IPS DF 6.9 (cell line): ENCODE results near the gene C1QTNF4.
A peak's percentile ranks its signal among the peaks of the same experiment; 100 is the strongest.
"Not testable (repeated sequence)": the region's sequence is repeated elsewhere in the genome, so short reads cannot be mapped to it uniquely, and the experiment has no call there.

Experiments used
- DNase-seq: peaks from one replicate; pipeline ENCODE4 v3.0.0-alpha.2; 2013; ENCODE audit warnings: low read depth, low spot score
- H3K27ac ChIP-seq: one replicate; pipeline ENCODE4 v1.5.1; 2013; ENCODE audit warnings: low read length, control low read depth
- H3K27me3 ChIP-seq: 2 replicates; pipeline ENCODE4 v1.6.1; 2013; ENCODE audit warnings: mild to moderate bottlenecking, low read length; ENCODE audit not compliant: control insufficient read depth, insufficient read depth
- H3K36me3 ChIP-seq: 2 replicates; pipeline ENCODE4 v1.6.1; 2013; ENCODE audit warnings: low read length; ENCODE audit not compliant: control insufficient read depth, insufficient read depth
- H3K4me1 ChIP-seq: 2 replicates; pipeline ENCODE4 v1.6.1; 2013; ENCODE audit warnings: low read length; ENCODE audit not compliant: control insufficient read depth, insufficient read depth
- H3K4me3 ChIP-seq: 2 replicates; pipeline ENCODE4 v1.5.1; 2013; ENCODE audit warnings: mild to moderate bottlenecking, low read length
- H3K9me3 ChIP-seq: 2 replicates; pipeline ENCODE4 v1.6.1; 2013; ENCODE audit warnings: low read length, inconsistent platforms; ENCODE audit not compliant: control insufficient read depth, insufficient read depth
- WGBS: extraction: QIAGEN DNeasy Blood & Tissue Kit; methylation state at CpG from one replicate; pipeline ENCODE4 v1.1.7; 2013; ENCODE audit warnings: mixed read lengths, missing lambda C conversion rate; ENCODE audit not compliant: insufficient read length, insufficient coverage; 5-methylcytosine and 5-hydroxymethylcytosine counted together

The C1QTNF4 gene

DNA sequence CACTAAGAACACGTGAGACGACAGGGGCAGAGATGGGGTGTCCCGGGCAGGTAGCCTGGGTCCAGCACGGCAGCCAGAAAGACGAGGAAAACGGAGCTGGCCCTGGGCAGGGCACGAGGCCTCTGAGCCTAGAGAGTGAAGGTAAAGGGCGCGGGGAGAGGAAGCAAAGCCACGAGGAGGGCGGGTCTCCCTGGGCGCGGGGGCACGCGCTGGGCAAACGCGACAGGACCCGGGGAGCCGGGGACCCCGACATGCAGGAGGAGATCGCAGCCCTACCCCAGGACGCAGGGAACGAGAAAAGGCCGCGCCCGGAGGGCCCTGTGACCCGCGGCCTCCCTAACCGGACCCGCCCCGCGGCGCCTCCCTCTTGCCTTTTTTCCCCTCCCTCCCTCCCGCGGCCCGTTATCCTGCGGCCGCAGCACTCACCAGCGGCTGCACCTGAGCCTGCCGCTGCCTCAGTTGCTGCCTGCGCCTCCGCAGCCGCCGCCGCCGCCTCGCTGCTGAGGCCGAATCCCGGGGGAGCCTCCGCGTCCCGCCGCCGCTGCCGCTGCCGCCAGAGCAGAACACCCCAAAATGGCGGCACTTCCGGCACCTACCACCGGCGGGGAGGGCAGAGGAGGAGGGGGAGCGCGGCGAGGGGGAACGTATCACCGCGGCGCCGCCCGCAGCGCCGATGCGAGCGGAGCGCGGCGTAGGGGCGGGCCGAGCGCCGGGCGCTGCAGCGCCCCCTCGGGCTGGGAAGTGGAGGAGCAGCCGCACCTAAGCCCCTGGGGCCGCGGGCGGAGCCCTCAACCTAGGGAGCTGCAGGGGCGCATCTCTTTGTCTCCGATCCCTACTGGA, 41.4 kb downstream of the C1QTNF4 start, which contains the start of gene CELF1:
TSS of gene CELF1 (minus strand) at position 567 of the 840 bp plus-strand sequence. CDS start 53,609 bp downstream, outside the sequence.
- WGBS, result no CpG with 5 or more reads among the region's 89 CpGs
- H3K27me3 ChIP-seq, result no peaks in the 10 kb centered on the region
- H3K36me3 ChIP-seq, result no peaks in the 10 kb centered on the region
- H3K9me3 ChIP-seq, result no peaks in the 10 kb centered on the region
- peak within 1 kb of the TSS; percentile 85 for H3K4me3 ChIP-seq
- no peaks in the 10 kb centered on the region for H3K4me1 ChIP-seq
- DNase-seq, result peak; percentile 61
- no peak within 1 kb of the TSS for H3K27ac ChIP-seq

DNA sequence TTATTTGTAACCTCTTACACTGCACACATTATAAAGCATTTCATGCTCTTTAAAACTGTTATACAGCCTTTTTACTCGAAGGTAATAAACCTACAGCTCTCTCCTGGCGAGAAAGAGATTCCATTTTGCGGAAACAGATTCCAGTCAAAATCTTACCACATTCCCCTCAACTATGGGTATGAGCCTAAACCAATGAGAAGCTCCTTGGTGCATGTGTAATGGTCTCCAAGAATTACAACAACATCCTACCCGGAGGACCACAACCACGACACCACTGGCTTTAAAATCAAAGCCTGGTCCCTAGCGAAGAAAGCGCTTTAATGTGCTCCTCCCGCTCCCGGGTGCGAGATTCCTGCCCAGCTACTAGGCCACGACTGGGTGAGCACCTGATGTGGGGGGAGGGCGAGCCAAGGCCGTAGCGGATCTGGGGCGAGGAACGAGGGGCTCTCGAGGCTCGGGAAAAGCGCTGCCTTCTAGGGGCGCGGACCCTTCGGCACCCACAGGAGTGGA, 42.1 kb downstream of the C1QTNF4 start:
- no peak for DNase-seq
- peak overlapping the region; percentile 85 for H3K4me3 ChIP-seq
- H3K27me3 ChIP-seq, result no peaks in the 10 kb centered on the region
- H3K27ac ChIP-seq, result no peak overlapping the region
- WGBS, result no CpG with 5 or more reads among the region's 22 CpGs
- H3K4me1 ChIP-seq, result no peaks in the 10 kb centered on the region
- no peaks in the 10 kb centered on the region for H3K36me3 ChIP-seq
- H3K9me3 ChIP-seq, result no peaks in the 10 kb centered on the region

DNA sequence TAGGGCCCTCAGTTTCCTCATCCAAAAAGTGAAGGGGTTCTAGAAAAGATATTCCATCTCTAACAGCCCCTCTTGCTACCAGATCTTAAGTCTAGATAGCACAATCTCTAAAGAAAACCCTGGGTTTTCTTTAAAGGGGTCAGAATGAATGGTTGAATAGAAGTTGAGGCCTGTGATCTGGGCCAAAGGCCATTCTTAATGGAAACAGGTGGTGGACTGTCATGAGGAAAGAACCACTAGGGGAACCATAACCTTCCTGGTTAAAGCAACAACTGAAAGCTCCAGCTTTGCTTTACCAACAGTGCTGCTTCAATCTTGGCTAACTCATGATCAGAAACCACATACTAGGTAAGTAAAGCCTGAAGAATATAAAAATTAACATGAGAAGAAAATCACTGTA, 43.1 kb downstream of the C1QTNF4 start:
- no peak overlapping the region for H3K4me3 ChIP-seq
- H3K27me3 ChIP-seq, result no peaks in the 10 kb centered on the region
- no peak for DNase-seq

DNA sequence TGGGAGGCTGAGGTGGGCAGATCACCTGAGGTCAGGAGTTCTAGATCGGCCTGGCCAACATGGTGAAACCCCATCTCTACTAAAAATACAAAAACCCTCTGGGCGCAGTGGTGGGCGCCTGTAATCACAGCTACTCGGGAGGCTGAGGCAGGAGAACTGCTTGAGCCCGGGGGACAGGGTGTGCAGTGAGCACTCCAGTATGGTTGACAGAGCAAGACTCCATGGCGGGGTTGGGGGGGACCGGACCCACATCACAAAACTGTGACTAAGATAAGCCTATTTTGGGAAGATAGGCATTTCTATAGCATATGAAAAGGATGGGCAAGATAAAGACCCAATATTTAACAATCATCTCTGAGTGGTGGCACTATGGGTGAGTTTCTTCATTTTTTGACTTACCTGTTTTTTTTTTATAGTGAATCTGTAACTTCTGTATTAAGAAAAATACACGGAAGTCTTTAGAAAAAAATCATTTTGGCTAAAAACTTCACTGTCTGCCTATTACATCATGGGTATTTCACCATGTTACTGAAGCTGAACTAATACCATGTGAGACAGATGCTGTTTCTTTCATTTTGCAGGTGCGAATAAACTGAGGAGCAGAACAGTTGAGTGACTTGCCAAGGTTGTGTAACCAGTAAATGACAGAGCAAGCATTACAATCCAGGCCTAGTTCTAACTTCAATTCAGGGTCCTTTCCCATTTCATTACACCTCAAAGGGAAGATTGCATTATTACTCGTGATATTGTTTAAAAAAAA, 43.7 kb downstream of the C1QTNF4 start:
- Histone ChIP-seq H3K27me3 (no peaks in the 10 kb centered on the region), H3K36me3 (no peaks in the 10 kb centered on the region), H3K9me3 (no peaks in the 10 kb centered on the region), H3K27ac (no peak overlapping the region), H3K4me3 (no peak overlapping the region), H3K4me1 (no peaks in the 10 kb centered on the region)
- DNase-seq, result no peak
- WGBS, result no CpG with 5 or more reads among the region's 10 CpGs

More for the DNA sequence above, 43.1 kb downstream of the C1QTNF4 start:
- H3K36me3 ChIP-seq, result no peaks in the 10 kb centered on the region
- H3K4me1 ChIP-seq, result no peaks in the 10 kb centered on the region
- no peak overlapping the region for H3K27ac ChIP-seq
- no peaks in the 10 kb centered on the region for H3K9me3 ChIP-seq

GRCh38 chr11:47546274-47546673, 47.9 kb downstream of the C1QTNF4 start:
- not testable (repeated sequence) for H3K27ac ChIP-seq, DNase-seq, H3K36me3 ChIP-seq, H3K4me3 ChIP-seq, H3K4me1 ChIP-seq, H3K9me3 ChIP-seq, H3K27me3 ChIP-seq
- WGBS, result no CpG with 5 or more reads among the region's 7 CpGs

- no peaks in the 10 kb centered on the region for H3K4me1 ChIP-seq
- WGBS, result no CpG with 5 or more reads among the region's 6 CpGs
- H3K4me3 ChIP-seq, result no peak overlapping the region
- H3K9me3 ChIP-seq, result no peaks in the 10 kb centered on the region
- no peak for DNase-seq
- no peaks in the 10 kb centered on the region for H3K27me3 ChIP-seq
- no peak overlapping the region for H3K27ac ChIP-seq
- no peaks in the 10 kb centered on the region for H3K36me3 ChIP-seq
Observed at GRCh38 chr11:47545298-47545697, 48.9 kb downstream of the C1QTNF4 start.

GRCh38 chr11:47541070-47541469, 53.1 kb downstream of the C1QTNF4 start:
- Histone ChIP-seq H3K9me3 (no peaks in the 10 kb centered on the region), H3K27me3 (no peaks in the 10 kb centered on the region), H3K27ac (no peak overlapping the region), H3K4me1 (no peaks in the 10 kb centered on the region), H3K36me3 (no peaks in the 10 kb centered on the region), H3K4me3 (no peak overlapping the region)
- no CpG with 5 or more reads among the region's 2 CpGs for WGBS
- no peak for DNase-seq

GRCh38 chr11:47539681-47540039, 54.6 kb downstream of the C1QTNF4 start:
- Histone ChIP-seq H3K4me3 (no peak overlapping the region), H3K27me3 (no peaks in the 10 kb centered on the region), H3K27ac (no peak overlapping the region), H3K36me3 (no peaks in the 10 kb centered on the region), H3K9me3 (no peaks in the 10 kb centered on the region), H3K4me1 (no peaks in the 10 kb centered on the region)
- WGBS, result no CpG with 5 or more reads among the region's 2 CpGs
- DNase-seq, result no peak
